Measurements from ENCODE around the gene EYS.
"Not testable (repeated sequence)": the region's sequence is repeated elsewhere in the genome, so short reads cannot be mapped to it uniquely, and the experiment has no call there.

EYS gene

DNA sequence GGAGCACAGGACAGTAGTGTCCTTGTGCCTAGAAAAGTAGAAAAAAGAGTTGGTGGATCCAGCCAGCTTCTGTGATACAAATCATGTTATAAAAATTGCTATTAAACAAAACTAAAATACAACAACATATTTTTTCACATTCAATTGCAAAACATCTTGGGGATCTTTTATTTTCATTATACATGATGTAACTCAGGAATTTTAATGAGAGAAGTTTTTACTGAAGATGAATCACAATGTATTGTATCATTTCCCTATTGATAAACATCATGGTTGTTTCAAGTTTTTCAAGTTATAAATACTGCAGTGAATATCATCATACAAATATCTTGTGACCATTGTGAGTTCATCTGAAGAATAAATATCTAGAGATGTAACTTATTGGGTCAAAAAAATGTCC, 1463.4 kb downstream of the EYS start:
- no peak for DNase-seq (ENCODE audit: low read depth in 3 of 3)

DNA sequence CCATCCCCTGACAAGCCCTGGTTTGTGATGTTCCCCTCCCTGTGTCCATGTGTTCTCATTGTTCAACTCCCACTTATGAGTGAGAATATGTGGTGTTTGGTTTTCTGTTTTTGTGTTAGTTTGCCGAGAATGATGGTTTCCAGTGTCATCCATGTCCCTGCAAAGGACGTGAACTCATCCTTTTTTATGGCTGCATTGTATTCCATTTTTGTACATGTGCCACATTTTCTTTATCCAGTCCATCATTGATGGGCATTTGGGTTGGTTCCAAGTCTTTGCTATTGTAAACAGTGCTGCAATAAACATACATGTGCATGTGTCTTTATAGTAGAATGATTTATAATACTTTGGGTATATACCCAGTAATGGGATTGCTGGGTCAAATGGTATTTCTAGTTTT, 1468.1 kb downstream of the EYS start:
- not testable (repeated sequence) for DNase-seq (ENCODE audit: low read depth in 3 of 3)

DNA sequence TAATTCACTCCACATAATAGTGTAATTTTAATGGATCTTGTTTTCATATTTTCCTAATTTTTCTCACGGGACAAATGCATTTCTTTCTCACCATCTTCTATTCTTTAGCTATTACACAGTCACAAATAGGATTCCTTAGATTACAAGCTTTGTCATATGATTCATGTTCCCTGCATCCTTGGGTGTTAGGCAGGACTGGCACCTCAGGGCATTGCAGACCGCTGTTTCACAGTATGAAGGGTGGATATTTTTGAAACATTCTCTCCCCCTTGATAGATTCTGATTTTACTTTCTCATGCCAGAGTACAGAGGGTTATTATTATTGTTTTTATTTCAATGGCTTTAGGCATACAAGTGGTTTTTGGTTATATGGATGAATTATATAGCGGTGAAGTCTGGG, 1469.0 kb downstream of the EYS start:
- DNase-seq (ENCODE audit: low read depth in 3 of 3), result no peak

DNA sequence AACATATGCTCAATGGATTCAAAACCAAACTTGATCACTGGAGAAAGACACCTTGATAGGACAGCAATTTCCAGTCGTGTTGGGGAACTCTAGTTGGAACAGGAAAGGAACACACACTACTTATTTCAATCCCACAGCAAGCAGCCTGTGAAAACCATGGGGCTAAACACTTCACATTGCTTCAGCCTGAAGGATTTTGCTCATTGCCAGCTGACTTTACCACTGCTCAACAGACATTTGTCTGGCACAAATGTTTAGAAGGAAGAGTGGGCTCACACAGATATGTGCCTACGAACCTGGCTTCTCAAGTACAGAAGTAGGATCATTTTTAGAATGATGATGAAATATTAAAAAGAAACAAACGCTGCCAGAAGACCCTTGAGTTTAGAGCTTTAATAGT, 1473.3 kb downstream of the EYS start:
- no peak for DNase-seq (ENCODE audit: low read depth in 3 of 3)

DNA sequence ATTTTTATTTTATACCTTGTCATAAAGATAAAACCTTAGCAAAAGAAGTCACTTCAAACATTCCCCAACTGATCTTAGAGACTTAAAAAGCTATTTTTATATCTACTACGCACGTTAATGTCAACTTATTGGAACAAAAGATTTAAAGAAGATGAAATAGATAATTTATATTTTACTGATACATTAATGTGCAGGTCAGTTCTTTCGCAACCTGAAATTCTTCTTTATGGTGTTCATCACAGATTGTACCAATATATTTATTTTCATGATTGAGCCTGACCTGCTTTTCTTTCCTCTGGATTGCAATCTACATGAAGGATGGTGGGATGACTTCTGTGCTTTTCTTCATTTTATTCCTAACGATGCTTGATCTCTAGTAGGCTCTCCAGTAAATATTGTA, 1475.1 kb downstream of the EYS start:
- no peak for DNase-seq (ENCODE audit: low read depth in 3 of 3)

DNA sequence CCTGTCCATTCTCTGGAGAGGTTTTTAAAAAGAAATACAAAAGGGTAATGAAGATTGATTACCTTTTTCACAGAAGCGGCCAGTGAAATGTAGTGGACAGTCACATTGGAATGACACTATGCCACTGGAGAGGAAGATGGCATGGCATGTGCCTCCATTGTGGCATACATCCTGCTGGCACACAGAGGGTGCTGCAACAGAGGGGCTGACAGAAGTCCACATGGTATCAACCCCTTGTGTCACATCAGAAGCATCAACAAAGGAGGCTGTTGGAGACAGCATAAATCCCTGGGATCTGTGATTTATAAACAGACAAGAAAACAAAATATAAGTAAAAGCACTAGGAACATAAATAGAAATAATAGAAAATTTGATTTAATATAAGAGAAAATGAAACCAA, 1476.5 kb downstream of the EYS start:
- DNase-seq (ENCODE audit: low read depth in 3 of 3), result no peak

DNA sequence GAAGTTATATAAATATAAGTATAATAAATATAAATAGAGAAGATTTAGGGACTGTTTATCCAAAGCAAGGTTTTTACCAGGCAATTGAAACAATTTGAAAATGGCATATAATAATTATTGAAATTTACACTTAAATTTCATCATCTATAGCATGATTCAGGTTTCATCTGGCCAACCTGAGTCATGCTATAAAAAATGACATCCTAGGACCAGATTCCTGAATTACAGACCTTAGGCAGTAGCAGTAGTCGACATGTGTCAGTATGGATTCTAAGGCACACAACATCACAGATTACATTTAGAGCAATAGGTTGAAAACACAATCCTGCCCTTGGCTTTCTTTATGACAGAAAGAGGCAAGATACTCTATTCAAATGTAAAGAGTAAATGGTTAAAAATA, 1479.2 kb downstream of the EYS start:
- no peak for DNase-seq (ENCODE audit: low read depth in 3 of 3)

DNA sequence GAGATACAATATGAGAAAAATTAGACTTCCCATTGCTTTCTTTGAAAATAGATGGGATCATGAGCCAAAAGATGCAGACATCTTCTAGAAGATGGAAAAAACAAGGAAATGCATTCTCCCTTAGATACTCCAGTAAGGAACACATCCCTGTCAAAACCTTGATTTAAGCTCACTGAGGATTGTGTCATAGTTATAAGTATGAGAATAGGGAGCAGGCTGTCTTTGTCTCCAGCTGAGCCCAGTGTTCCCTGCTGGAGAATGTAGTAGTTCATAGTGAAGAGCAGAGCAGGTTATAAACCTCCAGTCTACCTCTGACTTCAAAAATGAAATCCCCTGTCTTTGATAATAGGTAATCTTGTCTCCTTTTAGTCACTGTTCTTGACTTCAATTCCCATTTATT, 1481.5 kb downstream of the EYS start:
- no peak for DNase-seq (ENCODE audit: low read depth in 3 of 3)

DNA sequence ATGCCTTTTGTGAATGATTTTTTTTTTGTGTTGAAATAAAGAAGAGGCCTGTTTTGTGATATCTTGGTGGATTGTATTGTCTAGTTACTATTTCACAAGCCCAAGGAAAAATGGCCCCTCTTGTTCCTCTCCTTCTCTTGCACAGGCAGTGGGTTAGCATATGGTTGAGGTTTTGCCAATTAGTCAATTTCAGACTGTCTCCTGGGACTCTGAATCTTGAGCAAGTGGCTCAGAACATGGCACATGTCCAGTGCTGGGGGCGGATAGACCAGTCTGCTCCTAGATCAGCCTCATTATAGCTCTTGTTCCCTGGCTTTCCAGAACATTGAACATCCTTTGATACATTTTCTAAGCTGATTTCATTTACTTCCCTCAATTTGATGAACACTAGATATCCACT, 1482.2 kb downstream of the EYS start:
- no peak for DNase-seq (ENCODE audit: low read depth in 3 of 3)

DNA sequence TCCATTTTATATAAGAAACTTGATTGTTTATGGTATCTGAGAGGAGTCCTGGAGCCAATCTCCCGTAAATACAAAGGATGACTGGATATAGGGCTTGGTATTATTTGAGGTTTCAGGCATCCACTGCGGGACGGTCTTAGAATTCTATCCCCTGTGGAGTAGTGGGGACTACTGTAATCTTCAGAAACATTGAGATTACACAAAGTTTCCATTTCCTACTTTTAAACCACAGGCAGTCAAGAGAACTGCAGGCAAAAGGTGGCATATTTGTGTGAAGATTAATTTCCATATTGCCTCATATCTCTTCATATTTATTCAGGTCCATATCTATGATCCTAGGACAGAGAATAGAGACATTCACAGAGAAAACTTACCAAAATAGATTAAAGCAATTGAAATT, 1485.2 kb downstream of the EYS start:
- DNase-seq (ENCODE audit: low read depth in 3 of 3), result no peak

DNA sequence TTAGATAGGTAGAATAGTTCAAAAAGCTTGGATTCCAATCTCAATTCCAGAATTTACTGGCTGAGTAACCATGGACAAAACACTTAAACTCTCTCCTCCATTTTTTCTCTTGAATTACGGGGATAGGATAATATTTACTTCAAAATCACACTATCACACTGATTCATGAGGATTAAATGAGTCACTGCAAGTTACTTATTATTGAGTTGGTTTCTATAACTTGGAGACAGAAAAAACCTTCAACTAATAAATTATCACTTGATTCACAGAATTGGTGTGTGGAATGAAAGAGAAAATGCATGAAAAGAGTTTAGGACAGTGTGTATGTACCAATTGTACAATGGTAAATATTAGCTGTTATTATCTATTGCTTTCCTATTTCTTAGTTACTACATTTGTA, 1486.2 kb downstream of the EYS start:
- no peak for DNase-seq (ENCODE audit: low read depth in 3 of 3)

DNA sequence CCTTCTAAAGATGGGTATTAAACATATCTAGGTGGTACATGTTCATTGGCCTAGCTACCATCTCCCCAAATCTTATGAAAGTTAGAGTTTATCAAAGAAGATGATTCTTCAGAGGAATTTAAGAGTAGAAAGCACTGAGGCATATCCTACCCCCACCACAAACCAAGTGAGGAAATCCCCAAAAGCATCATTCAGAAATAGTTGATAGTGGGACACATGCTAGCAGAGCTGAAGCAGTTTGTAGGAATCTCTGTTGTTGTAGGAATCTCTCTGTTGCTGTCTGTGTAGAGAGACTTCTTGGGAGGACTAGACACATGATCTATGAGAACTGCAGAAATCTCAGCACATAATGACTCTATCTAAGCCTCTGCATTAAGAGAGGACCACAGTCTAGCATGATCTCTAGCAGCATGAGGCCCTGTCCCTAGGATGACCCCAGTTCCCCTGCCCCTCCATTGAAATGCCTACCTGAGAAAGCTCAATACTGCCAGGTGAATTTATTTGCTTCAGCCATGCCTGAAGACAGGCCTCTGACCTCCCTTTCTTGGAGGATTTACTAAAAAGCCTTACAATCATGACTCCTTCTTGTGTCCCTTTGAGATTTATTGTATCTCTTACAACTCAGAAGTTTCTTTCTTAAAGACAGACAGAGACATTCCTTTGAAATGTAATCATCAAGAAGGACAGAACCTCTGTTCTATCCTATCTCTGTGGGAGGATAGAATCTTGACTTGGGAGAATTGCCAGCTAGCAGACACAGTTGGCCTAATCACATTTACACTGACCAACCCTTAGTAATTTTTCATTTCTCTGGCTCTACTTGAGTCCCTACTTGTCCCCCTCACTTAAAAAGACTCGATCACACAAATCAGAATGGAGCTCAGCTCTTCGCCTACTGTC, 1489.1 kb downstream of the EYS start:
- DNase-seq (ENCODE audit: low read depth in 3 of 3), result no peak

DNA sequence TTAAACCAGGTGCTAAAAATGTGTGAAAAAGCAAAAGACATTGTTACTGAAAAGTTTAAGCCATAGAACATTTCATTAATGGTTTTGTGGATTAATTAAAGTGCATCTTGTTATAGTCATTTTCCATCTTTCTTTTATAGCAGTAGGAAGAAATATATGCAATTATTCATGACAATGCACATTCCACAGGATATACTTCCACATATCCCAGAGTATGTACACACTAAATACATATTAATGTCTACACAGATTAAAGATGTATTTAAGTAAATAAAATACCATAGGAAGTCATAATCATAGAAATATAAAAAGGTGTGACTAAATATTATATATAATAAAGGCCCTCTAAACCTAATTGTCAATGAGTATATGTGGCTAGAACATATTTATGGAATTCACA, 1492.7 kb downstream of the EYS start:
- no peak for DNase-seq (ENCODE audit: low read depth in 3 of 3)

DNA sequence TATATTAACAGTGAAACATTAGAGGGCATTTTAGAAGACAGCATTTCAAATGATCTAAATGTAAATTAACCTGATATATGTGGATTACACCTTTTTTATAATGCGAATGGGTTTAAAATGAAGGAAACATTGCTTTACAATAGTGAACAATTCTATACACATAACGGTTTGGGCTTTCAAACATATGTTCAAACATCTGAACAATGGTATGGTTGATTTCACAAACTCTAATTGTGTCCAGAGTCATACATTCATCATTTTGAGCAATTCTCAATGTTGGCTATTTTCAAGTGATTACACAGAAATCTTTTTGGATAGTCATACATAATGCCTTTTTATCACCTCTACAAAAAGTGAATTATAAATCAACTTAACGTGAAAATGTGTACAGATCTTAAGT, 1493.3 kb downstream of the EYS start:
- no peak for DNase-seq (ENCODE audit: low read depth in 3 of 3)

DNA sequence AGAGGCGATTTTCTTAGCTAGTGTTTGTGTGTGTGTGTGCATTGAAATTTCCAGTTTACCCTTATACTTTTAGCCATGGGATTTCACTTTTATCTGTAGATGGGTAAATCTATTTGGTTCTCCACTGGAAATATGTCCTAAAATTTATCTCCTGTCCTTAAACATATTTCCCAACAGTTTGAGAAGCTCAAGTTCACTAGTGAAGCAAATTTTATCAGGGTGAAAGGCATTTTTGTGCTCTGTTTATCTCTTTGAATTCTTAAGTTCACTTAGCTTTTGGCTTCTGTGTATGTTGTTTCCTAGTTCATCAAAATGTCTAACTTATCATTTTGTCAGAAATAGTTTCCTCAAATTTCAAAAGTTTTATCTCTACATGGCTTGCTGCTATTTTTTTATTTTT, 1509.8 kb downstream of the EYS start:
- DNase-seq (ENCODE audit: low read depth in 3 of 3), result no peak

DNA sequence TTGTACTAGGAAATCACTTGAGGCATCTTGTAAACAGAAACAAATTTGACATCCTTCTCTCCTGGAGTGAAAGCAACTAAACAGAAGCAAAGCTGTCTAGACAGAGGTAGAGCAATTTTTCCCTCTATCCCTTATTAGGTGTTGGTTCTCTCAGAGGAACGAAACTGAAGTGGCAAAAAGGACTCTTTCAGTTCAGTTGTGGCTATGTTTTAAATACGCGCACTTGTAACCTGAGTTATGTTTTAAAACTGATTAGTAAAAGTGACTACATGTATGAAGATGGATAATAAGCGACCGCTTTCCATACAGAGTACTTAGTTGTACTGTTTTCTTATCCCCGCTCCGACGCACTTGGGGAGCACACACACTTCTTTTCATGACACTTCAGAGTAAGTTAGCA, 1520.4 kb downstream of the EYS start:
- DNase-seq (ENCODE audit: low read depth in 3 of 3), result no peak

DNA sequence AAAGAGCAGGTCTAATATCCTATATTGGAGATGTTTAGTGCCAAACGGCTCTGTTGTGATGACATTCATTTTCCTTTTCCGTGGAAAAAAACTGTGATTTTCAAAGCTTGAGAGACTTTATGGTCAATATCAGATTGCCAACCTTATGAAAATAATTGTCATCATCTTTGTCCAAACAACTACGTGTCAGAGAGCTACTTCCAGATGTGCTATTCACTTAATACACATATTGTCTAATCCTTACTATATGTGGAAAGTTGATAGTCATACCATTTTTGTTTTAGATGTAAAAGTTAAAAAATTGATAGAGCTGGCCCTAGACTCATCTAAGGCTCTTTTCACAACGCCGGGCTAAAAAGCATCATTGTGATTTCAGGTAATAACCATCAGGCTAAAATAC, 1521.4 kb downstream of the EYS start:
- no peak for DNase-seq (ENCODE audit: low read depth in 3 of 3)

DNA sequence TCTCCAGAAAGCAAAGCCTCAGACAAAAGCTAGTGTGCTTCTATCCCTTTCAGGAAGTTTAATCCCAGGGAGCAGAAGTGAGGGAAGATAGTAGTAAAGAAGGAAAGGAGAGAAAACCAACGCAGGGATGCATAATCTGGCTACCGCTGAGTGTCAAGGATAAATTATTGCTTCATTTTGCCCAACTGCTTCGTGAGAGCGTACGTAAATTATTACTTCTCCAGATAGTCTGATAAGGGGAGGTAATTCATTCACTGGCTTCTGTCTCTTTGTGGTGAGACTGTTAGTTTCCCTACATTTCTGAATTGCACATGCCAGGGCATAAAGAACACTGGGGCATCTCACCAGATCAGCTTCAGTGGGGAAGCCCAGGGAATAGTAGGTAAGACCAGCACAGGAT, 1531.7 kb downstream of the EYS start:
- no peak for DNase-seq (ENCODE audit: low read depth in 3 of 3)

DNA sequence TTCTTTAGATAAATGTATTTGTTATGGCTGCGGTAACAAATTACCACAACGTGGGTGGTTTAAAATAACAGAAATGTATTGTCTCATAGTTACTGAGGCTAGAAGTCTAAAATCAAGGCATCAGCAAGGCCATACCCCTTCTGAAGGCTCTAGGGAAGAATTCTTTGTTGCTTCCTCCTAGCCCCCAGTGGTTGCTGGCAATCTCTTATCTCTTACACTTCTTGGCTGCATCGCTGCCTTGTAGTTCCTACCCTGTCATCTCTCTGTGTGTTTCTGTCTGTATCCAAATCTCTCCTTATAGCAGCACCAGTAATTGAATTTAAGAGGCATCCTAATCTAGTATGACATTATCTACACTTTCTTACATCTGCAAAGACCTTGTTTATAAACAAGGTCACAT, 1536.7 kb downstream of the EYS start:
- no peak for DNase-seq (ENCODE audit: low read depth in 3 of 3)

DNA sequence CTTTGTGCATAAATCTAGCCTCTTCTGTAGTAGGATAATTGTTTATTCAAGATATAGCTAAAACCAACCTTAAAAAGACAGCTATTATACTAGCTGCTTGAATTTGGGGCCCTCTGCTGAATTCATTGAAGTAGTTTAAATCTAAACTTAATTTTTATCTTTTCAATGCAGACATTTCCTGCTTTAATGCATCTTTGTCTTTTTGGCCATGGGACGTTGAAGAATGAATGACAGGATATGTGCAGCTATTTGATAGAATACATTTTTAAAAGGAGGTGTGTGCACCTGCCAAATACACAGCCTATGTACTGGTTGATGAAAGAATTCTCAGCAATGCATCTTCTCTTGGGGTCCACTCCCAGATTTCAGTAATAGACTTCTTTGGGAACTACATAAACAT, 1546.5 kb downstream of the EYS start:
- no peak for DNase-seq (ENCODE audit: low read depth in 3 of 3)

DNA sequence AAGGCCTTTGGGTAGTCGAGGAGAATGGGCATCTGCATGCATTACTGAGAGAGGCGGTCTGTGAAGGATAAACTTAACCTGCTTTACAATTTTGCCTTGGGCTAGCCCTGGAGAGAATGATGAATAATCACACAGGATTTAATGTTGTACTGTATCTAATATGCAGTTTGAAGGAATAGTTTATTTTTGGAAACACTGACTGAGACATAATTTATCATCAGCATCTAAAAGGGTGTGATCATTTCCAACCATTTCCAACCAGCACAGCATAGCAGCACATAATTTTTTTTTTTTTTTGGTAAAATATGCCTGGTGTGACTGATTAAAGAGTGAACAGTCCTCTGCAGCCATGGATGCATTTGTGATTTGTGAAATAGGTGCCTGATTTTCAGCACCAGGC, 1552.0 kb downstream of the EYS start:
- DNase-seq (ENCODE audit: low read depth in 3 of 3), result no peak

DNA sequence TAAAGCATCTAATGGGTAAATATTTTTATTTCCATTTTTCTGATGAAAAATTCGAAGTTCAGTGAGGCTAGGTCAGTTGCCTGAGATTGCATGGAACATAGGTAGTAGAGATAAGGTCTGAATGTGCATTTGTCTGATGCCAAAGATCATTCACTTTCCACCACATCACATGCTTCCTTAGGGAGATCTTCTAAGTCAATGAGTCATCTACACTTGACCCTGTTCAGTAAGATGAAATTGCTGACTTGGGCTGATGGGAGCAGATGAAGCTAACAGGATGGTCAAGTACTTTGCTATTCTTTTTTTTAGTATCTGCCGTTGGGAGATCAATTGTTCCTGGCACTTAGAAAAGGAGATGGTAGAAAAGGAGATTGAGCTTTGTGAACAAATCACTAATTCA, 1560.2 kb downstream of the EYS start:
- DNase-seq (ENCODE audit: low read depth in 3 of 3), result no peak

DNA sequence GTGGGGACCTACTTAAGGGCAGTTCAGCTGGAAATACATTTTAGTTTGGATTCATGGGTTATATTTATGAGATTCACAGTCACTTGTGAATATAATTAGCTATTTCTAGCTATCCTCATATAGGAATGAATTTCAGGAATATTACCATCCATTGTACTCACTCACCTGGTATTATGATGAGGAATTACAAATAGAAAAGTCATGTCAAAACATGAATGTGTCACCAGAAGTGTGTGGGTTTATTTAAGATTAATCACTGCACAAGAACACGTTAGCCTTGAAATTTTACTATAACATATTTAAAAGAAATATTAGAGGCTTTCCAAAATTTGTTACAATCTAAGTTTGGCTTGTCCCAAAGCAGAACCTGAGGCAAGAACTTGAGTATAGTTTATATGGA, 1560.9 kb downstream of the EYS start:
- no peak for DNase-seq (ENCODE audit: low read depth in 3 of 3)

DNA sequence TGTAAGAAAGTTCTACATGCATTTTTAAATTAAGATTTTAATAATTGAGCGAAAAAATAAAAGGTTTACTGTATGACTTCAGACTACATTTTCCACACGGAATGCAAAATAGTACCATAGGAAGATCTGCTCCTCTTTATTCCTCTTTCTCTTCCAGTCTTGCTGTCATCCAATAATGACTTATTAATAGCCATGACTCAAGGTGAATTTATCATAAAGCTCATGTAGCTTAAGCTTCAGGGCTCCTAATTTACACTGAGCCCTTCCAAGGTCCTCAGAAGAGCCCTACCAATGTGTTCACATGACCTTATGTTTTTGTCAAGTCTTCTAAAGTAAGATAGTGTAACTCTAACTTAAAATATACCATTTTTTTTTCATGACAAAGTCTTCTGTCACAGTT, 1561.4 kb downstream of the EYS start:
- no peak for DNase-seq (ENCODE audit: low read depth in 3 of 3)

Data from stimulated activated CD4-positive, alpha-beta T cell treated with anti-CD3 and anti-CD28 coated beads, TNF-alpha, amount 100 ng/mL, for 24 hours (primary cell).